ENCODE measurements around the gene GSTCD.

GSTCD gene

DNA sequence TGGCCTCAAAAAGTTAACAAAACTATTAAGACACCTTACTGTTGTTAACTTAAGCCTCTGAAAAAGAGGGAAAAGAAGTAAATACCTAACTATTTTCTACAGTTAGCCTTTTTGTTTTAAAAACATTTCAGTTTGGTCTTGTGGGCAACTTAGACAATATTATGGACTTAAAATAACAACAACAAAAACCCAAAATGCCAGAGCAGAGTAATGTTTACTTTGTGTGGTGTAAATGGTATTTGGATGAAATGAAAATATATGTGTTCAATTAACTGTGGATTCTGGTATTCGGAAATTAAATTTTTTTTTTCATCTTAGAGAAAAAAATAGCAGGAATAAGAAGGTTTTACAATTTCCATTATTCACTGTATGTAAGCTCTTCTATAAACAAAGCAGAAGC is 107.1 kb downstream of the GSTCD start:
- Histone ChIP-seq H3K36me3 (ENCODE audit: insufficient read depth, low read length) (no peaks in the 10 kb centered on the region), H3F3A (ENCODE audit: insufficient read depth, low read length) (no peaks in the 10 kb centered on the region), H2AFZ (ENCODE audit: low read length) (no peak overlapping the region), H3K4me3 (ENCODE audit: low read depth, low read length, poor library complexity, severe bottlenecking) (no peak overlapping the region), H3K27ac (ENCODE audit: low read depth, low read length, poor library complexity, severe bottlenecking) (no peak overlapping the region), H3K27me3 (ENCODE audit: insufficient read depth, low read length) (no peaks in the 10 kb centered on the region), H3K4me2 (ENCODE audit: low read length) (no peak overlapping the region), H4K20me1 (ENCODE audit: insufficient read depth, low read length) (no peaks in the 10 kb centered on the region), H3K9ac (ENCODE audit: low read length) (no peak overlapping the region), H3K79me2 (ENCODE audit: insufficient read depth, low read length) (no peaks in the 10 kb centered on the region), H3K4me1 (ENCODE audit: insufficient read depth, low read length, severe bottlenecking) (no peaks in the 10 kb centered on the region), H3K9me2 (ENCODE audit: low read depth, low read length) (no peaks in the 10 kb centered on the region), H3K9me3 (ENCODE audit: low read length) (no peaks in the 10 kb centered on the region)
- TF ChIP-seq CTCF (IDR thresholded peaks at IDR 0.05; ENCODE audit: low read length) (no peak), EZH2 (IDR thresholded peaks at IDR 0.05; ENCODE audit: borderline replicate concordance, low read length) (no peak)

DNA sequence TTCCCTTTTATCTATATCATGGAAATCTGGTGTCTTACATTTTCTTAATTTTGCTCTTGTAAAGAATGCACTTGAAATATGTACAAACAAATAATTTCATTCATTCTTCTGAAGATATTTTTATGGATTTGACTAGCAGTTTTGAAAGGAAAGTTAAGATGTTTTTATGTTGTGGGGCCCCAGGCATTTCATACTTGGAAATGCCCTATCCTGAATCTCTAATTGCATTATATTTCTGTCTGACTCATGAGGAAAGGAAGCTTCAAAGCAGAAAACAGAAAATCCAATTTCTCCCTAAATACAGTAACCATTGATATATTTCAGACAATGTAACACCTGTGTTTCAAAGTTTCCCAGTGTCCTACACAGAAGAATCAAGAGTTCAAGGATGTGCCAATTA is 113.5 kb downstream of the GSTCD start:
- Histone ChIP-seq H3K4me1 (ENCODE audit: insufficient read depth, low read length, severe bottlenecking) (no peaks in the 10 kb centered on the region), H3K36me3 (ENCODE audit: insufficient read depth, low read length) (no peaks in the 10 kb centered on the region), H3K4me2 (ENCODE audit: low read length) (no peak overlapping the region), H2AFZ (ENCODE audit: low read length) (no peak overlapping the region), H3K27ac (ENCODE audit: low read depth, low read length, poor library complexity, severe bottlenecking) (no peak overlapping the region), H3K79me2 (ENCODE audit: insufficient read depth, low read length) (no peaks in the 10 kb centered on the region), H3K9ac (ENCODE audit: low read length) (no peak overlapping the region), H3K27me3 (ENCODE audit: insufficient read depth, low read length) (no peaks in the 10 kb centered on the region), H3K9me2 (ENCODE audit: low read depth, low read length) (no peaks in the 10 kb centered on the region), H3K4me3 (ENCODE audit: low read depth, low read length, poor library complexity, severe bottlenecking) (no peak overlapping the region), H3F3A (ENCODE audit: insufficient read depth, low read length) (no peaks in the 10 kb centered on the region), H3K9me3 (ENCODE audit: low read length) (no peaks in the 10 kb centered on the region), H4K20me1 (ENCODE audit: insufficient read depth, low read length) (no peaks in the 10 kb centered on the region)
- TF ChIP-seq CTCF (IDR thresholded peaks at IDR 0.05; ENCODE audit: low read length) = no peak
- TF ChIP-seq EZH2 (IDR thresholded peaks at IDR 0.05; ENCODE audit: borderline replicate concordance, low read length) = no peak

- no peaks in the 10 kb centered on the region for H3K4me1 ChIP-seq (ENCODE audit: insufficient read depth, low read length, severe bottlenecking)
- no peaks in the 10 kb centered on the region for H3K9me2 ChIP-seq (ENCODE audit: low read depth, low read length)
- no peaks in the 10 kb centered on the region for H3K27me3 ChIP-seq (ENCODE audit: insufficient read depth, low read length)
- no peaks in the 10 kb centered on the region for H4K20me1 ChIP-seq (ENCODE audit: insufficient read depth, low read length)
- no peak for TF ChIP-seq EZH2 (IDR thresholded peaks at IDR 0.05; ENCODE audit: borderline replicate concordance, low read length)
- no peak for TF ChIP-seq CTCF (IDR thresholded peaks at IDR 0.05; ENCODE audit: low read length)
- no peaks in the 10 kb centered on the region for H3F3A ChIP-seq (ENCODE audit: insufficient read depth, low read length)
- H3K9ac ChIP-seq (ENCODE audit: low read length) = no peak overlapping the region
- H3K79me2 ChIP-seq (ENCODE audit: insufficient read depth, low read length) = no peaks in the 10 kb centered on the region
- no peak overlapping the region for H3K27ac ChIP-seq (ENCODE audit: low read depth, low read length, poor library complexity, severe bottlenecking)
- H3K9me3 ChIP-seq (ENCODE audit: low read length) = no peaks in the 10 kb centered on the region
- H2AFZ ChIP-seq (ENCODE audit: low read length) = no peak overlapping the region
- no peak overlapping the region for H3K4me2 ChIP-seq (ENCODE audit: low read length)
- H3K36me3 ChIP-seq (ENCODE audit: insufficient read depth, low read length) = no peaks in the 10 kb centered on the region
- no peak overlapping the region for H3K4me3 ChIP-seq (ENCODE audit: low read depth, low read length, poor library complexity, severe bottlenecking)
Measured at GRCh38 chr4:105828074-105828473, 119.5 kb downstream of the GSTCD start.

Data from OCI-LY1 (cell line).